ENCODE data around the gene DLG1.
A peak's percentile ranks its signal among the peaks of the same experiment; 100 is the strongest.
"Not testable (repeated sequence)": the region's sequence is repeated elsewhere in the genome, so short reads cannot be mapped to it uniquely, and the experiment has no call there.

Gene DLG1

GRCh38 chr3:197286678-197287077 is 11.7 kb downstream of the DLG1 start:
- no peak for DNase-seq (ENCODE audit: low spot score)

GRCh38 chr3:197285557-197285956 is 12.9 kb downstream of the DLG1 start:
- DNase-seq (ENCODE audit: low spot score) = no peak

GRCh38 chr3:197283045-197283444 is 15.4 kb downstream of the DLG1 start:
- no peak for DNase-seq (ENCODE audit: low spot score)

GRCh38 chr3:197281849-197282248 is 16.6 kb downstream of the DLG1 start:
- DNase-seq (ENCODE audit: low spot score) = no peak

GRCh38 chr3:197280156-197280555 is 18.3 kb downstream of the DLG1 start:
- DNase-seq (ENCODE audit: low spot score) = no peak

DNA sequence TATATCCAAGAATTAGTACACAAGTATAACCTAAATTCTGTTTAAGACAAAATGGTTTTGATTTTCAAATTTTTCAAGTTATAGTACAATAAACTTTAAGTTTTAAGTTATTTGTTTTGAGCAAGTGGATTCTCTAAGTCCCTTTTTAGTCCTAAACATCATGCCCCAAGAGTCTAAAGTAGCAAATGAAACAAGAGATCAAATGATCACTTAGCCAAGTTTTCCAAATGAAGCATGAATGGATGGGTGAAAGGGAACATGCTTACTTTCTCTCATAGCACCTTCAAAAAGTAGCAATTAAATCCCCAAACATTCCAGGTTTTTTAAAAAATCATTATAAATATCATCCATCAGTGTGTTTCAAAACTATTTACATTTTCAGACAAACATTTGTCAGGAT is 19.5 kb downstream of the DLG1 start:
- DNase-seq (ENCODE audit: low spot score) = no peak

DNA sequence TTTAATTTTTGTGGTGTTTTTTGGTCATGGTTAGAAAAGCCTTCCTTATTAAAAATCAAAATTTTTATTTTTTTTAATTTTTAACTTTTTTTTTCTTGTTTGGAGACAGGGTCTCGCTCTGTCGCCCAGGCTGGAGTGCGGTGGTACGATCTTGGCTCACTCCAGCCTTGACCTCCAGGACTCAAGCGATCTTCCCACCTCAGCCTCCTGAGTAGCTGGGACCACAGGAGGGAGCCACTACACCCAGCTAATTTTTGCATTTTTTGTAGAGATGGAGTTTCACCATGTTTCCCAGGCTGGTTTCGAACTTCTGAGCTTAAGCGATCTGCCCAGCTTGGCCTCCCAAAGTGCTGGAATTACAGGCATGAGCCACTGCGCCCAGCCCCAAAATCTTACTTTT is 21.6 kb downstream of the DLG1 start:
- not testable (repeated sequence) for DNase-seq (ENCODE audit: low spot score)

DNA sequence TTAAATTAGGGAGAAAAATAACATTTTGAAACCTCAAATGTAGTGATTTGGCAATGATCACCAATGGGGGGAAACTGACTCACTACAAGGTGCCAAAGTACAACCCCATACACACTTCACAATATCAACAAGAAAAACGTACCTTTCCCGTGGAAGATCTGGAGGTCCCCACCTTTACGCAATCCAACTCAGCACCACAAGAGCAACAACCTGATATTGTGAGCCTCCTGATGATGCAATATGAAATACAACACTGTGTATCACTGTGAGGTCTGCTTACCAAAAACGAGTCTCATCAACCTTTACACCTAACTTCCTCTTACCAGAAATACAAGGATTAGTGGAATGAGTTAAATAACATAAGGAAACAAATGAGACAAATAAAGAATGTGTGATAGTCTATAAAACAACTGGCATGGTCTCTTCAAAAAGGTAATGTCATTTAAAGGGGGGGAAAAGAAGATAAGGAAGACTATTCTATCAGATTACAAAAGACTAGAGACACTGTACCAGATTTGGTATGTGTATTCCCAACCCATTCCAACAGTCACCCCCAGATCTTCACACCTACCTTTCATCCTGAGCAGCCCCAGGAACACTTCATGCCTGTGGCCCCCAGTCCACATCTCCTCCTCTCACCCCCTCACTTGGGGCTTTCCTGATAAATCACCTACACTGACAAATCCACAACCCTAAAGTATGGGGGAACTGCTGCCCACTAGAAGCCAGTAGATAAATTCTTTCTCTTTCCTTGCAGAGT is 27.7 kb downstream of the DLG1 start:
- DNase-seq (ENCODE audit: low spot score) = no peak

GRCh38 chr3:197269024-197269423 is 29.4 kb downstream of the DLG1 start:
- DNase-seq (ENCODE audit: low spot score) = no peak

GRCh38 chr3:197268294-197268693 is 30.1 kb downstream of the DLG1 start:
- DNase-seq (ENCODE audit: low spot score) = no peak

DNA sequence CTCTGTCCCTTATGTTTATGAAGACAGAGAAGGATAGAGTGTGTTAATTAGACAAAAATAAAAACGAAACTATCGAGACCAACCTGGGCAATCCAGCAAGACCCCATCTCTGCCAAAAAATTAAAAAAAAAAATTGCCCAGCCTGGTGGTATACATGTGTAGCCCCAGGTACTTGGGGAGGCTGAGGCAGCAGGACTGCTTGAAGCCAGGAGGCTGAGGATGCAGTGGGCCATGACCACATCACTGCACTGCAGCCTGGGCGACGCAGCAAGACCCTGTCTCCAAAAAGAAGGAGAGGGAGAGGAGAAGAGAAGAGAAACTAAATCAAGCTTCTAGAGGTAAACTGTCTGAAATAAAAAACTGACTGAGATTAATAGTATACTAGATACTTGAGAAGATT is 32.1 kb downstream of the DLG1 start:
- no peak for DNase-seq (ENCODE audit: low spot score)

GRCh38 chr3:197262709-197263108 is 35.7 kb downstream of the DLG1 start:
- DNase-seq (ENCODE audit: low spot score) = no peak

DNA sequence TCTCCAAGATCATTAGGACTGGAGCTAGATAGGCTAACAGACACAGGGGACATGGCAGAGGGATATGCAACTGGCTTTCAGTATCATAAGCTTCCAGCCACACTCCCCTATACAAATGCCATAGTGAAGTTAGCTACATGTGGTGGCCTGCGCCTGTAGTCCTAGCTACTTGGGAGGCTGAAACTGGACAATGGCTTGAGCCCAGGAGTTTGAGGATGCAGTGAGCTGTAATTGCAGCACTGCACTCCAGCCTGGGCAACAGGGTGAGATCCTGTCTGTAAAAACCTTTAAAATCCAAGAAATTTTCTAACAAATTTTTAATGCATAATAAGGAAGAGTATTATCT is 37.3 kb downstream of the DLG1 start:
- no peak for DNase-seq (ENCODE audit: low spot score)

GRCh38 chr3:197260491-197261163 is 37.8 kb downstream of the DLG1 start:
- DNase-seq (ENCODE audit: low spot score) = no peak

DNA sequence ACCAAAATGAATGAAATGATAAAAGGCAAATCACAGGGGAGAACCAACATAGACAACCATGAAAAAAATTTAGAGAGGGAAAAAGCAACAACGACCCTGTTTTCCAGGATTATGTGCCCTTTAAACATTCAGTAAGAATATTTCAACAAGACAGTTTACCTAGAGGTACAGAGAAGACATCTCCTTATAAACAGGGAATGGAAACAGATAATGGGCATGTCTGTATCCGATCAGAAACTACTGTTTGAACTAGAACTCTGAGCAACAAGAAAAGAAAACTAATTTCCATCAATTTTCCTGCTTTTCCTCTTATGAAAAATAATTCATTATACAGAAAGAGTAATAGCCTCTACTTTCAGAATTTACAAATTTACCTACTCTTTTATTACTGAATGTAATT is 39.3 kb downstream of the DLG1 start:
- no peak for DNase-seq (ENCODE audit: low spot score)

DNA sequence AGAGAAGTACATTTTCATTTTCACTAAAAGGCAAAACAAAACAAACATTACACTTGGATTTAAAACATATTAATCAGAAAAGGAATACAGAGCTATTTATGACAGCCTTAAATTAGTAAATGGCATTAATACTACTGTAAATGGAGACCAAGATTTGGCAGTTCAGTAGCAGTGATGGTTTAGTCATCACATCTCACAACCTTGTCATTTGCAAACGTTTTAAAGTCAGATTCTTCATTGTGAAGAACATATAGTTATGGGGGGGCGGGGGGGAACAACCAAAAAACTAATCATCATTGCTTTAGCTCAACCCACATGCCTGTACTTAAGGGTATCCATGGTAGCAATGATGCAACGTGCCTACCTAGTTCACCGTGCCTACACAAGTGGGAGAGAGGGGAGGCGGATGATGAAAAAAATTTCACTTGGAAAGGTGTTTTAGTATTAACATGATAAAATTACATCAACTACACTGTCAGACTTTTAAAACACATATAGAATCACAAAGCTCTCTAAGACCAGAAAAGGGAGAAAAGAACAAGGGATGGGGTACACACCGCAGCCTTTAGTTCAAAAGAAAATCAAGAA is 40.1 kb downstream of the DLG1 start:
- no peak for DNase-seq (ENCODE audit: low spot score)

DNA sequence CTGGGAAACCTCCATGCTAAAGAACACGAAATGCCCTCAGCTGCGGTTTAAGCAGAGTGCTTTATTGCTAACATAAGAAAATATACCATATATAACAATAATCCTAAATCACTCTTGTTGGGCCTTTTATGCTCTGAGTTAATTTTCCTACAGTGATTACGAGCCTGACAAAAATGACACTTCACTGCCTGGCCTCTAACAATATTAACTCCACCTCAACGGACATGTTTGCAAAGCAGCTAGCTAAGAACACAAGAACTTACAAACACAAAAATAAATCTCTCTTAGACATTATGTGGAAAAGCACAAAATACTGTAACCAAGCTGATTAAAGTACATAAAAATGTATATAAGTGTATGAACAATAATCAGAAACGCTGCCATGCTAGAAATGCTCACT is 40.7 kb downstream of the DLG1 start:
- no peak for DNase-seq (ENCODE audit: low spot score)

GRCh38 chr3:197256836-197257444 is 41.5 kb downstream of the DLG1 start:
- peak; percentile 70 for DNase-seq (ENCODE audit: low spot score)

DNA sequence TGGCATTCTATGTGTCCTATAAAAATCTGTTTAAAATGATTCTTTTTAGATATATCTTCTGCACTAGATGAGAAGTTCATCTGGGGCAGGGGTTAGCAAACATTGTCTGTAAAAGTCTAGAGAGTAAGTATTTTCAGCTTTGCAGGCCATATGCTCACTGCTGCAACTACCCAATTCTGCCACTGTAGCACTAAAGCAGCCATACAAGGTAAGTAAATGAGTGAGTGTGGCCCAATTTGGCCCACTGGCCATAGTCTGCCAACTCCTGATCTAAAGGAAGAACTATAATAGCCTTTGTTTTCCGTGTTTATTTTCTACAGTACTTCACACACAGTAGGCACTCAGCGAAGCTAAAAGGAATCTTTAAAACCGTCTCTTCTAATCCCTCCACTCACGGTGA is 42.3 kb downstream of the DLG1 start:
- DNase-seq (ENCODE audit: low spot score) = no peak

- no peak for DNase-seq (ENCODE audit: low spot score)
Observed at GRCh38 chr3:197253238-197253947, 45.0 kb downstream of the DLG1 start.

- DNase-seq (ENCODE audit: low spot score) = no peak
Observed at GRCh38 chr3:197249542-197249941, 48.9 kb downstream of the DLG1 start.

- no peak for DNase-seq (ENCODE audit: low spot score)
Observed at GRCh38 chr3:197248341-197248740, 50.1 kb downstream of the DLG1 start.

DNA sequence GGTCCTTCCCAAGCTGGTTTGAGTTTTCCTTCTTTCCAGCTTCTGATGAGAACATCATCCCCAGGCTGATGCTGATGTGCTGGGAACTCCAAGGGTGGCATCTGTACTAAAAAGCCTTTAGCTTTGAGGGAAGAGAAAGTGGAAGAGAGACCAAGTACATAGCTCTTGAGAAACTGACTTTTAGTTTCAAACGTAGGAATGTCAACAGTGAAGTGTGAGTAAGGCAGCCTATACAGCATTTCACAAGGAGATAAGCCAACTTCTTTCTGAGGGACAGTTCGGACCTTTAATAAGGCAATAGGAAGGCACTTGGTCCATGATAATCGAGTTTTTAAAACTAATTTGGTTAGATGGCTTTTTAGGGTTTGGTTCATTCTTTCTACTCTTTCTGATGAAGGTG is 53.7 kb downstream of the DLG1 start:
- no peak for DNase-seq (ENCODE audit: low spot score)
